ENCODE results near the gene ZNF416.

Gene ZNF416

DNA sequence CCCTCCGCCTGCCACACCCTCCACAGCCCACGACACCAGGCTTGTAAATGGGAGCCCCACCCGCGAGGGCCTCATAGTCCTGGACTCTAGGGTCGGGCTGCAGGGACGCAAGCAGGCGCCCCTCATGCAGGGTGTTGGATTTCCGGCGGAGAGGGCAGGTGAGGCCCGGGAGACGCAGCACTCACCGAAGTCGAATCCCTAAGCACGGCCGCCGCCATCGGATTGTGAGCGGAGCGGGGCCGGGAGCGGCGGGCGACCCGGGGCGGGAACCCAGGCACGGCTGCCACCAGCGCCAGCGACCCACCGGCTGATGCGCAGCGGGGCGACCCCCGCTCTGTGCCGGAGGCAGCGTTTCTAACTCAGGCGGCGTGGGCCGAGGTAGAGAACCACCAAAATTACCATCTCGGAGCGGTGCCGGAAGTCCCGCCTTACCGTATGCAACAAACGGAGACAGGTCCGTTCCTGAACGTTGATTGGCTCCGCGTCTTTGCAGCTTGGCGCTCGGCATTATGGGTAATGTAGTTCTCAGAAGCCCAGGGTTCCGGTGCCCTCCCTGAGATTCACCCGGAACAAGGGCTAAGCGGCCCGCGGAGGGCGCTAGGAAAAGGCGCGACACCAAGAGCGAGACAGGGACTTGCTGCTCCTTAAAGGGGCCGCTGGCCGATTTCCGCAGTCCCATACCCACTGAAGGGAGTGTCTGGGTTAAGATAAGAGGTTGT, at the start of gene ZNF416:
TSS of gene ZNF416 (minus strand) at position 425 of the 719 bp plus-strand sequence. CDS start at position 218, 207 bp downstream.
- DNase-seq: peak; percentile 94

DNA sequence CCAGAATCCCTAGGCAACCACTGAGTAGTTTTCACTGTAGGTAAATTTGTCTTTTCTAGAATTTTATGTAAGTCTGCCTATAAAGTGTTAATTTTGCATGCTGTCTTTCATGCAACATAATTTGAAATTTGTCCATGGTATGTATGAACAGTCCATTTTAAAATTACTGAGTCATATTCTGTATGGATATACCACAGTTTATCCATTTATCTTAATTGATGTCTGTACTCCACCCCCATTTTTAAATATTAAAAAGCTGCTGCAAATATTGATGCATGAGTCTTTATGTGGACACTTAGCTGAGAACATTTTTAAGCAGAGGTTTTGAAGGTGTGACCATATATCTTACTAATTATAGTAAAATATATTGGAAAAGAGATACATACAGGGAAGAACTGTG, 44.4 kb upstream of the ZNF416 start:
- DNase-seq: no peak

DNA sequence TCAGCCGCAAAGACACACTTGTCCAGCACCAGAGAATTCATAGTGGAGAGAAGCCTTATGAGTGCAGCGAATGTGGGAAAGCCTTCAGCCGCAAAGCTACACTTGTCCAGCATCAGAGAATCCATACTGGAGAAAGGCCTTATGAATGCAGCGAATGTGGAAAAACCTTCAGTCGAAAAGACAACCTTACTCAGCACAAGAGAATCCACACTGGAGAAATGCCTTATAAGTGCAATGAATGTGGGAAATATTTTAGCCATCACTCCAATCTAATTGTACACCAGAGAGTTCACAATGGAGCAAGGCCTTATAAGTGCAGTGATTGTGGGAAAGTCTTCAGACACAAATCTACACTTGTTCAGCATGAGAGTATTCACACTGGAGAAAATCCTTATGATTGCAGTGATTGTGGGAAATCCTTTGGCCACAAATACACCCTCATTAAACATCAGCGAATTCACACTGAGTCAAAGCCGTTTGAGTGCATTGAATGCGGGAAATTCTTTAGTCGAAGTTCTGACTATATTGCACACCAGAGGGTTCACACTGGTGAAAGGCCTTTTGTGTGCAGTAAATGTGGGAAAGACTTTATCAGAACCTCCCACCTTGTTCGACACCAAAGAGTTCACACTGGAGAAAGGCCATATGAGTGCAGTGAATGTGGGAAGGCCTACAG, 42.1 kb upstream of the ZNF416 start:
- DNase-seq: no peak

DNA sequence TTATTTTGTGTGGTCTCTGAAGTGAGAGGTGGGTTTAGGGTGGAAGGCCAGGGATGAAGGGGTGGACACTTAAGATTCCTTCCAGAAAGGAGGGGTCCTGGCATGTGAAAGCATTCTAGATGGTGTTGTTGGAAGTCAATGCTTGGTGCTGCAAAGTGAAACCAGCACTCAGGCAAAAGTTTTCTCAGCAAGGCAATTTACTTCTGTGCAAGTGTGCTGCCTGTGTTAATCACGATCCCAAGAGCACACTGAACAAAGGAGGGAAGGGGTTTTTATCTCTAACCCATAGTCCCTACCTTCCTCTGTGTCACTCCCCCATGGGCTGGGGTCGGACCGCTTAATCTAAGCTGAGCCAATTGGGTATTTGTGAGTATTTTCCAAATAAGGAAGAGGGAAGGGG, 36.6 kb upstream of the ZNF416 start:
- DNase-seq: no peak

DNA sequence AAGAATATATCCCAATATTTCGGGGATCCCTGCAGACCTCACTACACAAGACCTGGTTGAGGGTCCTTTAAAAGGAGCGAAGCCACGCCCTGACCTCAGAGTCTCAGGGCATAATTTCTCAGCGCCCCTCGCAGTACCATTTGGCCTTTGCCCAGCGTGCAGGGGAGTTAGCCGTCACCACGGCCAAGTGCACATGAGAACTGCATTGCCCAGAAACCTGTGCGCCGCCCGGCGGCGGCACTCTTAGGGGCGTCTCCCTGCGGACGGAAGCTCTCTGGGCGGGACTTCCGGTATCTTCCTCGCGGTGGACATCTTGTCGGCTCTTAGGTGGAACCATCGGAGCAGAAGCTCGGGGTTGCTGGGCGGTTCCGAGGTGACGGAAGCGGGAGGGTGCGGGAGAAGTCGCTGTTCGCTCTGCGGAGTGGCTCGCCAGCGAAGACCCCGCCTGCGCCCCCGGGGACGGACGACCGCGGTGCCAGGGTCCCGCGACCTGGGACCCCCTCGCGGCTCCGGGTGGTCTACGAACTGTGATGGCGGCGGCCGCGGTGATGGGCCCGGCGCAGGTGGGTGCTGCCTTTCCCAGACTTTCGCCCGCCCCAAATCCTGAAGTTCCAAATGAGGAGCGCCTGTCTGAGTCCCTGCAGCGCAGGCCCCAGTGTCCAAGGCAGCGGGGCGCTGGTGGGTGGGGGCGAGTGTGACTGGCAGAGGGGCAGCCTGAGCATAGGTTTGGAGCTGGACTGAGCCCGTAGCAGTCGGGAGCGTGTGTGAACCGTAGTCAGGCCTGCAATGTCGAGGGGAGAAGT, 35.4 kb upstream of the ZNF416 start, which contains the start of gene ZNF134:
TSS of gene ZNF134 (plus strand) at position 302 of the 803 bp plus-strand sequence. CDS start 5,227 bp downstream, outside the sequence.
- peak; percentile 92 for DNase-seq

DNA sequence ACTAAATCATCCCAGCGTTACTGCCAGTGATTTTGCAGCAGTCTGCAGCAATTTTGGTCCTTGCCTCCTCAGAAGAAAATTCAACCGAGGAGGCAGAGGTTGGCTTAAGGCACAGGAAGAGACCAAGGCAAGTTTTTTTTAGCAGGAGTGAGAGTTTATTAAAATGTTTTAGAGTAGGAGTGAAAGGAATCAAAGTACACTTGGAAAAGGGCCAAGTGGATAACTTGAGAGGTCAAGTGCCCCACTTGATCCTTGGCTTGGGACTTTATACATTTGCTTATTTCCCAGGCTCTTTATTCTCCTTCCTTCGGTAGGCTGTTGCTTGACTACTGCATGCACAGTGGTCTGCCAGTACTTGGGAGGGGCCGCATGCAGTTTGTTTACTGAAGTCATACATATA, 32.4 kb upstream of the ZNF416 start:
- no peak for DNase-seq

DNA sequence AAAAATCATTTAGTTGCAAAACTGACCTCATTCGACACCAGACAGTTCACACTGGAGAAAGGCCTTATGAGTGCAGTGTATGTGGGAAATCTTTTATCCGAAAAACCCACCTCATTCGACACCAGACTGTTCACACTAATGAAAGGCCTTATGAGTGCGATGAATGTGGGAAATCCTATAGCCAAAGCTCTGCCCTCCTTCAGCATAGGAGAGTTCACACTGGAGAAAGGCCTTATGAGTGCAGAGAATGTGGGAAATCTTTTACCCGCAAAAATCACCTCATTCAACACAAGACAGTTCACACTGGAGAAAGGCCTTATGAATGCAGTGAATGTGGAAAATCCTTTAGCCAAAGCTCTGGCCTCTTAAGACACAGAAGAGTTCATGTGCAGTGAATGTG, 28.2 kb upstream of the ZNF416 start:
- DNase-seq: no peak

DNA sequence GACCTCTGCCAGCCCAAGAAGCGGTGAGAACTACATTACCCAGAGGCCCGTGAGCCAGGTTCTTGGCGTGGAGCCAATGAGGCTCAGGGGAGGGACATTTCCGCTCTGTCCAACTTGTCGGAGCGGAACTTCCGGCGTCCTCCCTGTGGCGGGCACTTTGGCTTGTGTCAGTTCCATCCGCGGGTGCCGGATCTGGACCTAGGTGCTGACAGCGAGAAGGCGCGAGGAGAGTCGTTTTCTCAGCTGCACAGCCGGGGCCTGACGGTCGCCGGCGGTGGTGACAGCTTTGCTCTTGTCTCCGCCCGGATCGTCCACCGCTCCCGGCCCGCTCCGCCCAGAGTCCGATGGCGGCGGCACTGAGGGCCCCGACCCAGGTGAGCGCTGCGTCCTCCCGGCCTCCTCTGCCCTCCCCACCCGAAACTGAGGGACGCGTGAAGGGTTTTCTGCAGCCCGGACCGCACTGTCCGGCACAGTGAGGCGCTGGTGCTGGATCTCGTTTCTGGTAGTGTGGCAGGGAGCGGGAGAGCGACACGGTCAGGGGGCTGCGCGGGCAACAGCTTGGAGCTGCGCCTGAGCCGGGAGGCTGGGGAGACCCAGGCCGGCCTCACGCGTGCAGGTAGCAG, 21.2 kb upstream of the ZNF416 start, which contains the start of gene ZNF530:
TSS of gene ZNF530 (plus strand) at position 125 of the 623 bp plus-strand sequence. CDS start 4,461 bp downstream, outside the sequence.
- peak; percentile 95 for DNase-seq

DNA sequence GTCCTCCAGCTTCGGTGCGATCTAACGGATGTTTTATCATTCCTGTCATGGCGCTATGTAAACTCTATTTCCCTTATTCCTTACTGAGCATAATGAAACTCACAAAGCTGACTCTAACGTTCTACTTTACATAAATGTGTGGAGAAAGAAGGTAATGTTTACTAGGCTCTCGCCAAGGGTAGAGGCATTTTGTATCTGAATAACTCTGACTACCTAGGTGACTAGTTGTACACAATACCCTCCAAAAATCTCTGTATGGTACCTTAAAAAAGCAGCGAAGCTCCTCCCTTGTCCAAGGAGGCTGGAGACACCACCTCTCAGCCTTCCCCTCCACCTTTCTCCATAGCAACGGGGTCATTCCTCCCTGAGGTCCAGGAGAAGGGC, 20.7 kb upstream of the ZNF416 start:
- DNase-seq: no peak

DNA sequence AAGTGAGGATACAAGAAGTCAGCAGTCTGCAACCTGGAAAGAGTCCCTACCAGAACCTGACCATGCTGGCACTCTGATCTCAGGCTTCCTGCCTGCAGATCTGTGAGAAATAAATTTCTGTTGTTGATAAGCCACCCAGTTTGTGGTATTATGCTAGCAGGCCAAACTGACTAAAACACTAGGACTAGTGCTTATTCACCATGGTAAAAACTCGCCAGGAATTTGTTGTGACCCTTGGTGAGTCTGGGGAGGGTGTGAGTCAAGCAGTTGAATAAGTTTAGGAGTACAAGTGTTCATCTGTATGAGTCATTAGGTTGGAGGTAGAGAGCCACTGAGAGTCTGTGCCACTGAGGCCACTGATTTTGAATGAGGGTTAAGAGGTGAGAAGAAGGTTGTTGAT, 8.8 kb upstream of the ZNF416 start:
- no peak for DNase-seq

DNA sequence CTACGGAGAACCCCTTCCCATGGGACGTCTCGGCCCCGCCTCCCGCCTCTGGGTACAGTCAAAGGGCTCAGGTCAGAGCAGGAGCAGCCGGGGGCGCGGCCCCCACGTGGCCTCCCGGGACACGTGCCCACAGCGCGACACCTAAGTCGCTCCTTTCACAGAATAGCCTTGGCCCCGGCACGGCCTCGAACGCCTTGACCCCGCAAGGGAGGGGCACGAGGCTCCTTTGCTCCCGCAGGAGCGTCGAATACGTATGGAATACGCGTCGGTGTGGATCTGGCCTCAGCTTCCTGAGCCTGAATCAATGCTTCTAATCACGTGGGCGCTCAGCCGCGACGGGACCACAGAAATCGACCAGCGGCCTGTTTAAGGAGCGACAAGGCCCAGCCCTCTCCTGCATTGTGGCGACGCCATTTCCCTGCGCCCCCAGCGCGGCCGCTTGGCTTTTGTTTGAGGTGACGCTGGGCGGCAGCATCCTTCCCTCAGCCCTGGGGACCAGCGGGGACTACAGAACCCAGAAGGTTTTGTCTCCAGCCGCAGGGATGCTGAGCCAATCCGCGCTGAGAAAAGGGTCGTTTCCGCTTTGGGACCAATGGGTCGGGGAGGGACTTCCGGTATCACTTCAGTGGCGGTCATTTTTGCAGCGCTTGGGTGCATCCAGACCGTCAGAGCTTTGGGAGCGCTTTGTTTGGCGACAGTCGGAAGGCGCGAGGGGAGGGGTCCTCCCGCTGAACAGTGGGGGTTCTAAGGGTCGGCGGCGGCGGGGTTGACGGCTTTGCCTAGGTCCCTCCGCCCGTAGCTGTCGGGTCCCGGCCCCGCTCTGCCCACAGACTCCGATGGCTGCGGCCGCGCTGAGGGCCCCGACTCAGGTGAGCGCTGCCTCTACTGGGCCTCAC, 5.1 kb upstream of the ZNF416 start, which contains the start of gene ZIK1:
TSS of gene ZIK1 (plus strand) at position 625 of the 896 bp plus-strand sequence. CDS start at position 837, 212 bp downstream.
- DNase-seq: peak; percentile 92

DNA sequence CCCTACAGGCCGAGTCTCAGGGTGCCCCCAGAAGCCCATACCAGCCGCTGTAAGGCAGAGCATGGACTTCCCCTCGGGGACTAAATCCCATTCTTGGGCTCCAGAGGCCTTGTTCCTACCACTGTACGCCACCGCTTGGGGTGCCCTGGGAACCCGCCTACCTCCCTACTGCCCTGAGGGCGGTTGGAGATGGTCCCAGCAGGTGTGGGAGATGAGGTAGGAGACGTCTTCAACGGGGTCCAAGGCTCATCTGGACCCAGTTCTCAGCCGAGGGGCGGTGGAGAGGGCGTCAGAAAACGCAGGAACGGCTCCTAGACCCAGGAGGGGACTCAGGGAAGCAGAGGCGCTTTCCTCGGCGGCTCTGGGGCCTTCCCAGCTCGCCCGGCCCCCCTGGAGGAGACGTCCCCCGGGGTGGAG, 4.4 kb upstream of the ZNF416 start:
- DNase-seq: no peak

DNA sequence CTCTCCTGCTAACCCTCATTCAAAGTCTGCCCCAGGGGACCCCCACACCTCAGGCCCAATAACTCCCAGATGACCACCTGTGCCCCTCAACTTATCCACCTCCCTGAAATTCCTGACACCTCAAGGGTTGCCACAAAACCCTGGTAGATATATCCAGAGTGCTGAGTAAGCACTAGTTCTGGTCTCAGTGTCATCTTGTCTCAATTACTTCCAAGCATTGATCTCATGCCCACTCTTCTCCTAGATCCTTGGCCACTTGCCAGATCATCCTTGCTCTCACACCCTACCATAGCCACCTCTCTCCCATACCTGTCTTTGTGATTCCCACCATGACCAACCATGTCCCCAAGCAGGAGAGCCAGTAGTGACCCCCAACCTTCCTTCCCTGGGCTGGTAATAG, 2.0 kb downstream of the ZNF416 start:
- DNase-seq: no peak

DNA sequence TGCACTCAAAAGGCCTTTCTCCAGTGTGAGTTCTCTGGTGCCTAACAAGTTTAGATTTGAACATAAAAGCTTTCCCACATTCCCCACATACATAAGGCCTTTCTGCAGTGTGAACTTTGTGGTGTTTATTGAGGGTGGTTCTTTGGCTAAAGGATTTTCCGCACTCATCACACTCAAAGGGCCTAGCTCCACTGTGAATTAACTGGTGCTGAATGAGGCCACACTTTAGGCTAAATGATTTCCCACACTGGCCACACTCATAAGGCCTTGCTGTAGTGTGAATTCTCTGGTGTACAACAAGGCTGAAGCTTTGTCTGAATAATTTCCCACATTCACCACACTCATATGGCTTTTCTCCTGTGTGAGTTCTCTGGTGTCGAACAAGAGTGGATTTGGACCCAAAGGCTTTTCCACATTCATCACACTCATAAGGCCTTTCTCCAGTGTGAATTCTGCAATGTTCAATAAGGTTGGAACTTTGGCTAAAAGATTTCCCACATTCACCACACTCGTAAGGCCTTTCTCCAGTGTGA, 6.2 kb downstream of the ZNF416 start:
- no peak for DNase-seq

DNA sequence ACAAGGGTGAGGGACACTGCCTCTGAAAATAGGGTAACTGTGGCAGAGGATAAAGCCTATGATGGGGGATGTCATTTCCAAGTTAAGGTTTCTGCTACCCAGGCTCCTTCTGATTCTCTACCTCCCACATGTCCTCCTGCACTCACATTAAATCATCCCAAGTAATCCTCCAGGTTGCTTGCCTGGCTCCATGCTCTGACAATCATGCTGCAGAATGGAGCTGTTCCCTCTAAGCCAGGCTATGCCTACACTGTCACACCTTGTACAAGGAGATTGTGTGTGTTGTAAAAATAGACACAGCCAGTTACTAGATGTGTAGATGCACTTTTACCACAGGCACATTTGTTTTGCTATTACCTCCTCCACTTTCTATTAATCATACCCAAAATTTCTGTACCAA, 8.0 kb downstream of the ZNF416 start:
- no peak for DNase-seq

DNA sequence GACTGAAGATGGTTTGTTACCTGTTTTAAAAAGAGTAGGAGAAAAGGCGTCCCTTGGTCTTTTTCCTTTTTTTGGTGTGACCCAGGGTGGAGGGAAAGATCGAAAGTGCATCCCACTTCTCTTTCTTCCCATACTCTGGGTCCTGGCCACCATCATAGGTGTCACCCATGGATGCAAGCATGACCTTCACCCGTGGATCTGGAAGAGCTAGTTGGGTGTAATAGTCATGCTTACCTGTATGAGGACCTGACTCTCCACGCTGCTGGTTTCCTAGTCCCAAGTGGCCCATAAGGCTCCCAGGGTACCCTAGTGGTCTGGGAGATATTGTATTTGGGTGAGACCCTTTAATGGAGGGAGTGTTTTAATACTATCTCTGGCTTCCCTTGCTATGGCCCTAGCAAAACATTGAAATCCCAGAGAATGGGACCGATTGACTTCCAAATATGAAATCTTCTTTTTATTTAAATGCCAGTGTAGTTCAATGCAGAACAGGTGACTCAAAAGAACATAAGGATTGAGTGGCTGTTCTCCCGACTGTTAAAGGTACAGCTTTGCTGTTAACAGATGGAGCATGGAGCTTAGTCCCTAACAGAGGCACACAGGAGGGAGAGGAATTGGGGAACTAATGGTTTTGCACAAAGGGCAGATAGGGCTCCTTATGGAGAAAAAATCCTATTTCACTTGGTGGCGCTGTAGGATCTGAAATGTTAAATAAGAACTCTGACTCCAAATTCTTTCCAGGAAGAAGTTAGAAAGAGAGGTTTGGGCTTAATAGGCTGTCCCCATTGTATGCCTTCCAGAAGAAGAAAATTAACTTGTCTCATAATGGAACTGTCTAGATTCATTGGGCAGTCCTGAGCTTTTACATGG, 12.1 kb downstream of the ZNF416 start:
- DNase-seq: no peak

DNA sequence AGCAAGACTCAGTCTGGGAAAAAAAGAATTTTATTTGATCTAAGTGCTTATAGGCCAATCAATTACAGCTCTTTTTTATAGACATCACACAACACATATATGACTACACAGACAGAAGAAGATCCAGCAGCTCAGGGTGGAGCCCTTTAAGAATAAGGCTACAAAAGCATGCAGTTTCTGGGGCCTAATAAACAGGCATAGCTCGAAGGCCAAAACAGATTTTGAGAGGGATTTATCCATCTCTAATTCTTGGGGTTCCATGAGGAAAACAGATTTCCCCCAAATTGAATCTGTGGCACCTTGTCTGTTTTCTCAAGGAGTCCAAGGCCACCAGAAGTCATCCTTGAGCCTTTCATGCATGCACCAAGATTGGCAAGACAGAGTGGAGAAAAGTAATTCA, 15.2 kb downstream of the ZNF416 start:
- DNase-seq: no peak

DNA sequence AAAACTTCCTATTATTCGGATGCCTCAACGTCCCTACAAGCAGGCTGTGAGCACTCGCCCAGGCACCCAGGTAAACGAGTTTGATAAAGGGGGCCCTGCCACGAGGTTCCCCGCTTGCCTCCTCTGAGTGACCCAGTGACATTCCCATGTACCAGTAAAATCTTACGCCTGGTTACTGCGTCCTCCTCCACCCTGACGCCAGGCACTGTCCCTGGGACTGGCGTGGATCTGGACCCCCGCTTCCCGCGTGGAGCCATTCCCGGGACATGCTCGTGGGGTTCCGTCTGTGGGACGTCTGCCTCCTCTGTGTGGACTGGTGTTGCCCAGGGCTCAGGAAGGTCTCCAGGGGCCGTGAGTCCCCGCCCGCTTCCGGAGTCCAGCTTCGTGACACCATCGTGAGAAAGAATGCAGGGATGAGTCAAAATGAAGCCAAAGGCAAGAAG, 18.6 kb downstream of the ZNF416 start:
- no peak for DNase-seq

DNA sequence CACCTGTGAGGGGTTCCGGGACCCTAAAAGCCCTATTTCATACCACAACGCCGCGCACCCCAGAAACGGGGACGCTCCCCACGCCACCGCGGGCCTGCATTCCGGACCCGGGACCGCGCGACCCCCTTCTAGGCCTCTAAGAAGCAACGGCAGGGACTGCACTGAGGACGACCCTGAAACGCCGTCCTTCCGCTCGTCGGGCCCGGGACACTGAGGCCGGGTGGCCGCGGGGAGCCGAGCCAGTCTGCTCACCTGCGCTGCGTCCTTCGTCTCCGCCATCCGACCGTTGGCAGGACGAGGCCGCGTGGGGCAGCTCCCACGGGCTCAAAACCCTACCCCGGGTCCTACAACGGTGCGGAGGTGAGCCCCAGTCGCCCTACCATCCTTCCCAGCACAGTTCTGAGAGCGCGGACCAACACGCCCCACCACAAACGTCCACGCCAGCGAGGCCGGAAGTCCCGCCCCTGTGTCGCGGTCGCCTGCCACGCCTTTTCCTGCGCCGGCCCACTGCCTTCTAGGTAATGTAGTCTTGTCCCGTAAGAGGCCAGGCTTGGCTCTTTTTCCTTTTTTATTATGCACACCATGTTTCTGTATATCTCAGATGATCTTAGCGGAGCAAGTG, 19.2 kb downstream of the ZNF416 start, which contains the start of gene ZNF550:
TSS of gene ZNF550 (minus strand) at position 460 of the 622 bp plus-strand sequence. CDS start at position 279, 181 bp downstream.
- peak; percentile 93 for DNase-seq

DNA sequence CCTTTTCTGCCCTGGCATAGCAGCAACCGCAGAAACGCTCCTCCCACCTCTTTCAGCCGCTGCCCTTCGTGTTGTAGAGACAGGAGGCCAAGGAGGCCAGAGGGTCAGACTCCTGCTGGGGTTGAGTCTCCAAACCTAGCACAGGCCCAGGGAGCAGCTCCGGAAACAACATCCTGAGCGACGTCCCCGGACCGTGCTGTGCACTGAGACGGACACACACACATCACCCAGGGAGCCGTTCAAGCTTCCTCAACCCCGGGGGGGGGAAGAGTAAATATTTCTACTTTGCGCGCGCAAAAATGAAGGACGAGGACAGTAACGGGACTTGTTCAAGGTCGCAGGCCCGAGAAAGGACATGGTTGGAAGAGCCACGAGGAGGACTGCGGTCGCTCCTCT, 19.7 kb downstream of the ZNF416 start:
- no peak for DNase-seq
